Endothelial cell of umbilical vein (primary cell): ENCODE measurements around the gene SNX30. TPM values are rescaled to one million over a fixed set of nuclear protein-coding genes. Genes with fewer than 3 reads are reported as not detected.

Experiments used
- BruUV-seq: library from RNA; stranded (reverse); fragments of 400-500 nt; replicated peaks from 2 replicates; lab custom pipeline; 2021; lab: Mats Ljungman, UMichigan
- CTCF ChIA-PET: fragments of 300-600, 350-600 bp; sonication (Branson Sonifier 250); formaldehyde crosslinking; loops from one replicate; lab custom pipeline; 2021; ENCODE audit warnings: antibody characterized with exemption, inconsistent platforms; lab: Charles Lee
- POLR2A ChIA-PET: fragments of 300-600, 350-600 bp; sonication (Branson Sonifier 250); formaldehyde crosslinking; loops from one replicate; lab custom pipeline; 2021; ENCODE audit warnings: antibody characterized with exemption, inconsistent platforms; lab: Charles Lee
- DNase-seq: peaks from one replicate; pipeline ENCODE4 v3.0.0-alpha.2; 2011; ENCODE audit warnings: low read depth, low spot score
- FAIRE-seq: peaks from 2 replicates; lab custom pipeline; 2011; peaks lifted over from hg19 to GRCh38; lab: Jason Lieb, UNC
- H2AFZ ChIP-seq: 2 replicates; pipeline ENCODE4 v1.6.0; 2012; ENCODE audit warnings: low read depth, low read length, control low read depth, inconsistent platforms
- H3K27ac ChIP-seq: 2 replicates; pipeline ENCODE4 v1.5.1; 2011; ENCODE audit warnings: low read depth, mild to moderate bottlenecking, control low read depth, low read length, moderate library complexity; ENCODE audit not compliant: insufficient read depth
- H3K27me3 ChIP-seq, 2 experiments: 2 replicates each; pipeline versions ENCODE4 v1.6.0 to v1.6.1; 2011; ENCODE audit warnings: low read length in 2 of 2, mixed read lengths in 1 of 2; ENCODE audit not compliant: control insufficient read depth in 2 of 2, insufficient read depth in 2 of 2
- H3K36me3 ChIP-seq, 2 experiments: 2 replicates in 1 of 2; 3 replicates in 1 of 2; pipeline ENCODE4 v1.5.1; 2011; ENCODE audit warnings: low read length in 2 of 2, mild to moderate bottlenecking in 1 of 2, moderate library complexity in 1 of 2; ENCODE audit not compliant: control insufficient read depth in 2 of 2, insufficient read depth in 2 of 2; ENCODE audit errors: extremely low read depth in 1 of 2
- H3K4me1 ChIP-seq: 3 replicates; pipeline ENCODE4 v1.5.1; 2011; ENCODE audit warnings: mild to moderate bottlenecking, low read length; ENCODE audit not compliant: control insufficient read depth, insufficient read depth; ENCODE audit errors: extremely low read depth
- H3K4me2 ChIP-seq: 2 replicates; pipeline ENCODE4 v1.6.1; 2011; ENCODE audit warnings: low read length, control low read depth, mixed read lengths; ENCODE audit not compliant: insufficient read depth
- H3K4me3 ChIP-seq, 3 experiments: fragments of 200-600 bp in 1 of 3; sonication (generic), shearing (Covaris generic) in 1 of 3; replicated peaks in 1 of 3; 2 replicates each; pipeline ENCODE4 v1.5.1; 2011 to 2016; ENCODE audit warnings: control low read depth in 3 of 3, low read length in 3 of 3, mild to moderate bottlenecking in 2 of 3, inconsistent platforms in 1 of 3, low read depth in 1 of 3, moderate library complexity in 1 of 3; ENCODE audit not compliant: insufficient read depth in 1 of 3
- H3K79me2 ChIP-seq: 2 replicates; pipeline ENCODE4 v1.6.0; 2012; ENCODE audit warnings: low read length, inconsistent platforms; ENCODE audit not compliant: control insufficient read depth, insufficient read depth
- H3K9ac ChIP-seq: replicated peaks from 2 replicates; pipeline ENCODE3; 2011; ENCODE audit warnings: low read length, control low read depth; ENCODE audit not compliant: insufficient read depth; ENCODE audit errors: extremely low read depth
- H3K9me1 ChIP-seq: replicated peaks from 3 replicates; pipeline ENCODE4 v1.6.0; 2011; ENCODE audit warnings: mild to moderate bottlenecking, low read length; ENCODE audit not compliant: control insufficient read depth, insufficient read depth; ENCODE audit errors: extremely low read depth
- H3K9me3 ChIP-seq: replicated peaks from 2 replicates; pipeline ENCODE4 v1.5.1; 2012; ENCODE audit warnings: low read length, inconsistent platforms; ENCODE audit not compliant: control insufficient read depth, insufficient read depth
- H4K20me1 ChIP-seq: replicated peaks from 2 replicates; pipeline ENCODE3; 2011; ENCODE audit warnings: mild to moderate bottlenecking, low read length; ENCODE audit not compliant: control insufficient read depth, insufficient read depth; ENCODE audit errors: extremely low read depth
- CTCF ChIP-seq, 2 donors: IDR thresholded peaks; 1 replicate in 1 of 2; 2 replicates in 1 of 2; pipeline ENCODE4 v1.5.1; 2011; ENCODE audit warnings: low read length in 2 of 2, mild to moderate bottlenecking in 2 of 2, moderate library complexity in 2 of 2, control low read depth in 1 of 2, inconsistent platforms in 1 of 2, low read depth in 1 of 2; ENCODE audit not compliant: insufficient read depth in 1 of 2; ENCODE audit errors: extremely low read depth in 1 of 2
- MYC ChIP-seq: IDR thresholded peaks from one replicate; pipeline ENCODE4 v1.6.1; 2011; ENCODE audit warnings: mild to moderate bottlenecking, low read depth, low read length
- dilution Hi-C: fragments of 300-500 bp; cut with MboI; formaldehyde crosslinking; loops from one replicate; pipeline ENCODE4 v1.15.0; 2019; ENCODE audit warnings: low sequenced_read_pairs; ENCODE audit not compliant: extremely low pct_ligation_motif_present
- intact Hi-C: fragments of 100-400 bp; cut with micrococcal nuclease; formaldehyde crosslinking; loops from one replicate; pipeline ENCODE4 v1.10.0; 2022
- polyA plus RNA-seq, 4 experiments: library from polyadenylated mRNA; depleted of rRNA in 3 of 4; stranded (reverse) in 3 of 4; unstranded in 1 of 4; fragments of >200 nt; gene quantifications; 2 replicates each; pipeline versions ENCODE4 v1.2.1 to v1.2.3, GENCODE V29; 2011 to 2012; ENCODE audit warnings: missing spikeins in 1 of 4
- total RNA-seq: library from RNA; stranded (reverse); gene quantifications from 2 replicates; pipeline ENCODE4 v1.2.3, GENCODE V29; 2021

The SNX30 gene
- total and polyA plus RNA-seq, 2 donors (not counting 3 experiments of a cell fraction or from before 2014, with no cell fraction given): 2.8 to 6.3 TPM

- H3K9me1 ChIP-seq: no peaks in the 10 kb centered on the region
- POLR2A ChIA-PET: no interaction called here
- no peaks in the 10 kb centered on the region for H3K36me3 ChIP-seq
- BruUV-seq: no TSS peak
- no peaks in the 10 kb centered on the region for H4K20me1 ChIP-seq
- no peaks in the 10 kb centered on the region for H3K79me2 ChIP-seq
- H3K9ac ChIP-seq: no peak overlapping the region
- TF ChIP-seq MYC (no peak), CTCF (IDR thresholded peaks at IDR 0.05; ENCODE audit: extremely low read depth in 1 of 2, insufficient read depth in 1 of 2, low read depth in 1 of 2, low read length in 2 of 2) (peak; percentile 92 to 98)
- no peak overlapping the region for H3K27ac ChIP-seq
- H3K4me3 ChIP-seq: no peak overlapping the region
- dilution Hi-C loops: no loop called here
- CTCF ChIA-PET: interaction anchor here (0.6 to 6.5 kb wide), 23 partner anchors 10 to 126 kb away, joined by 3 to 263 read pairs (median 4); no protein-coding TSS in a partner anchor
- DNase-seq: peak; percentile 71
- peak; percentile 86 for FAIRE-seq
- peaks cover 5% of the 10 kb centered on the region for H3K4me1 ChIP-seq
- H3K9me3 ChIP-seq: no peaks in the 10 kb centered on the region
- intact Hi-C loops: loop anchor here (1.0 to 5.0 kb wide), 2 partner anchors 58 to 267 kb away; no protein-coding TSS in a partner anchor
- peak overlapping the region; percentile 42 for H3K4me2 ChIP-seq
- H2AFZ ChIP-seq: no peak overlapping the region
- H3K27me3 ChIP-seq: no peaks in the 10 kb centered on the region
Observed at GRCh38 chr9:112844771-112845542, 94.4 kb downstream of the SNX30 start.
